MM.1S (cell line): ENCODE data around the gene ARPC3.

Experiments used
- CTCF ChIP-seq: fragments of 300-600 bp; sonication (generic); IDR thresholded peaks from 2 replicates; pipeline ENCODE4 v1.5.1; 2016; ENCODE audit warnings: antibody characterized with exemption, low read length, mixed read lengths
- EZH2 ChIP-seq: fragments of 300-600 bp; sonication (generic); optimal IDR thresholded peaks from 2 replicates; pipeline ENCODE3; 2017; ENCODE audit warnings: low read depth, mild to moderate bottlenecking, antibody characterized with exemption, low read length, mixed read lengths
- EZH2phosphoT487 ChIP-seq: fragments of 300-600 bp; sonication (generic); IDR thresholded peaks from 2 replicates; pipeline ENCODE4 v1.6.1; 2018; ENCODE audit warnings: antibody characterized with exemption, low read length

- TF ChIP-seq CTCF (no peak), EZH2 (no peak), EZH2phosphoT487 (no peak)
Observed at GRCh38 chr12:110498984-110499706, 49.0 kb upstream of the ARPC3 start.
